Endothelial cell of umbilical vein (primary cell): ENCODE results near the gene CD164L2. TPM values are rescaled to one million over a fixed set of nuclear protein-coding genes. Genes with fewer than 3 reads are reported as not detected.

Experiments used
- BruUV-seq: library from RNA; stranded (reverse); fragments of 400-500 nt; replicated peaks from 2 replicates; lab custom pipeline; 2021; lab: Mats Ljungman, UMichigan
- CTCF ChIA-PET: fragments of 300-600, 350-600 bp; sonication (Branson Sonifier 250); formaldehyde crosslinking; loops from one replicate; lab custom pipeline; 2021; ENCODE audit warnings: antibody characterized with exemption, inconsistent platforms; lab: Charles Lee
- POLR2A ChIA-PET: fragments of 300-600, 350-600 bp; sonication (Branson Sonifier 250); formaldehyde crosslinking; loops from one replicate; lab custom pipeline; 2021; ENCODE audit warnings: antibody characterized with exemption, inconsistent platforms; lab: Charles Lee
- DNase-seq: peaks from one replicate; pipeline ENCODE4 v3.0.0-alpha.2; 2011; ENCODE audit warnings: low read depth, low spot score
- FAIRE-seq: peaks from 2 replicates; lab custom pipeline; 2011; peaks lifted over from hg19 to GRCh38; lab: Jason Lieb, UNC
- H2AFZ ChIP-seq: 2 replicates; pipeline ENCODE4 v1.6.0; 2012; ENCODE audit warnings: low read depth, low read length, control low read depth, inconsistent platforms
- H3K27ac ChIP-seq: 2 replicates; pipeline ENCODE4 v1.5.1; 2011; ENCODE audit warnings: low read depth, mild to moderate bottlenecking, control low read depth, low read length, moderate library complexity; ENCODE audit not compliant: insufficient read depth
- H3K27me3 ChIP-seq, 2 experiments: 2 replicates each; pipeline versions ENCODE4 v1.6.0 to v1.6.1; 2011; ENCODE audit warnings: low read length in 2 of 2, mixed read lengths in 1 of 2; ENCODE audit not compliant: control insufficient read depth in 2 of 2, insufficient read depth in 2 of 2
- H3K36me3 ChIP-seq, 2 experiments: 2 replicates in 1 of 2; 3 replicates in 1 of 2; pipeline ENCODE4 v1.5.1; 2011; ENCODE audit warnings: low read length in 2 of 2, mild to moderate bottlenecking in 1 of 2, moderate library complexity in 1 of 2; ENCODE audit not compliant: control insufficient read depth in 2 of 2, insufficient read depth in 2 of 2; ENCODE audit errors: extremely low read depth in 1 of 2
- H3K4me1 ChIP-seq: 3 replicates; pipeline ENCODE4 v1.5.1; 2011; ENCODE audit warnings: mild to moderate bottlenecking, low read length; ENCODE audit not compliant: control insufficient read depth, insufficient read depth; ENCODE audit errors: extremely low read depth
- H3K4me2 ChIP-seq: 2 replicates; pipeline ENCODE4 v1.6.1; 2011; ENCODE audit warnings: low read length, control low read depth, mixed read lengths; ENCODE audit not compliant: insufficient read depth
- H3K4me3 ChIP-seq, 3 experiments: fragments of 200-600 bp in 1 of 3; sonication (generic), shearing (Covaris generic) in 1 of 3; replicated peaks in 1 of 3; 2 replicates each; pipeline ENCODE4 v1.5.1; 2011 to 2016; ENCODE audit warnings: control low read depth in 3 of 3, low read length in 3 of 3, mild to moderate bottlenecking in 2 of 3, inconsistent platforms in 1 of 3, low read depth in 1 of 3, moderate library complexity in 1 of 3; ENCODE audit not compliant: insufficient read depth in 1 of 3
- H3K79me2 ChIP-seq: 2 replicates; pipeline ENCODE4 v1.6.0; 2012; ENCODE audit warnings: low read length, inconsistent platforms; ENCODE audit not compliant: control insufficient read depth, insufficient read depth
- H3K9ac ChIP-seq: replicated peaks from 2 replicates; pipeline ENCODE3; 2011; ENCODE audit warnings: low read length, control low read depth; ENCODE audit not compliant: insufficient read depth; ENCODE audit errors: extremely low read depth
- H3K9me1 ChIP-seq: replicated peaks from 3 replicates; pipeline ENCODE4 v1.6.0; 2011; ENCODE audit warnings: mild to moderate bottlenecking, low read length; ENCODE audit not compliant: control insufficient read depth, insufficient read depth; ENCODE audit errors: extremely low read depth
- H3K9me3 ChIP-seq: replicated peaks from 2 replicates; pipeline ENCODE4 v1.5.1; 2012; ENCODE audit warnings: low read length, inconsistent platforms; ENCODE audit not compliant: control insufficient read depth, insufficient read depth
- H4K20me1 ChIP-seq: replicated peaks from 2 replicates; pipeline ENCODE3; 2011; ENCODE audit warnings: mild to moderate bottlenecking, low read length; ENCODE audit not compliant: control insufficient read depth, insufficient read depth; ENCODE audit errors: extremely low read depth
- CTCF ChIP-seq, 2 donors: IDR thresholded peaks; 1 replicate in 1 of 2; 2 replicates in 1 of 2; pipeline ENCODE4 v1.5.1; 2011; ENCODE audit warnings: low read length in 2 of 2, mild to moderate bottlenecking in 2 of 2, moderate library complexity in 2 of 2, control low read depth in 1 of 2, inconsistent platforms in 1 of 2, low read depth in 1 of 2; ENCODE audit not compliant: insufficient read depth in 1 of 2; ENCODE audit errors: extremely low read depth in 1 of 2
- EZH2 ChIP-seq: IDR thresholded peaks from 2 replicates; pipeline ENCODE4 v1.6.1; 2012; ENCODE audit warnings: borderline replicate concordance, low read depth, mild to moderate bottlenecking, moderate library complexity, low read length, inconsistent platforms; ENCODE audit not compliant: severe bottlenecking
- FOS ChIP-seq: IDR thresholded peaks from 2 replicates; pipeline ENCODE4 v1.6.1; 2011; ENCODE audit warnings: mild to moderate bottlenecking, low read length, moderate library complexity, borderline replicate concordance; ENCODE audit not compliant: insufficient read depth
- GATA2 ChIP-seq: IDR thresholded peaks from 2 replicates; pipeline ENCODE4 v1.7.0; 2011; ENCODE audit warnings: low read depth, mild to moderate bottlenecking, moderate library complexity, mixed read lengths, low read length; ENCODE audit not compliant: insufficient read length, insufficient read depth
- JUN ChIP-seq: IDR thresholded peaks from 2 replicates; pipeline ENCODE4 v1.6.1; 2011; ENCODE audit warnings: borderline replicate concordance, low read depth; ENCODE audit not compliant: insufficient read length, insufficient read depth
- MAX ChIP-seq: IDR thresholded peaks from 2 replicates; pipeline ENCODE4 v1.6.1; 2011; ENCODE audit not compliant: insufficient read depth, insufficient read length
- MYC ChIP-seq: IDR thresholded peaks from one replicate; pipeline ENCODE4 v1.6.1; 2011; ENCODE audit warnings: mild to moderate bottlenecking, low read depth, low read length
- POLR2A ChIP-seq: IDR thresholded peaks from 2 replicates; pipeline ENCODE4 v1.6.1; 2012; ENCODE audit warnings: low read depth, mild to moderate bottlenecking, control low read depth, low read length
- POLR2AphosphoS5 ChIP-seq: IDR thresholded peaks from 2 replicates; pipeline ENCODE4 v1.6.1; 2012; ENCODE audit warnings: low read depth, mild to moderate bottlenecking, control low read depth, low read length, moderate library complexity; ENCODE audit not compliant: insufficient read depth
- dilution Hi-C: fragments of 300-500 bp; cut with MboI; formaldehyde crosslinking; loops from one replicate; pipeline ENCODE4 v1.15.0; 2019; ENCODE audit warnings: low sequenced_read_pairs; ENCODE audit not compliant: extremely low pct_ligation_motif_present
- intact Hi-C: fragments of 100-400 bp; cut with micrococcal nuclease; formaldehyde crosslinking; loops from one replicate; pipeline ENCODE4 v1.10.0; 2022
- polyA plus RNA-seq, 4 experiments: library from polyadenylated mRNA; depleted of rRNA in 3 of 4; stranded (reverse) in 3 of 4; unstranded in 1 of 4; fragments of >200 nt; gene quantifications; 2 replicates each; pipeline versions ENCODE4 v1.2.1 to v1.2.3, GENCODE V29; 2011 to 2012; ENCODE audit warnings: missing spikeins in 1 of 4
- total RNA-seq: library from RNA; stranded (reverse); gene quantifications from 2 replicates; pipeline ENCODE4 v1.2.3, GENCODE V29; 2021

The CD164L2 gene
- total and polyA plus RNA-seq, 2 donors (not counting 3 experiments of a cell fraction or from before 2014, with no cell fraction given): not detected

DNA sequence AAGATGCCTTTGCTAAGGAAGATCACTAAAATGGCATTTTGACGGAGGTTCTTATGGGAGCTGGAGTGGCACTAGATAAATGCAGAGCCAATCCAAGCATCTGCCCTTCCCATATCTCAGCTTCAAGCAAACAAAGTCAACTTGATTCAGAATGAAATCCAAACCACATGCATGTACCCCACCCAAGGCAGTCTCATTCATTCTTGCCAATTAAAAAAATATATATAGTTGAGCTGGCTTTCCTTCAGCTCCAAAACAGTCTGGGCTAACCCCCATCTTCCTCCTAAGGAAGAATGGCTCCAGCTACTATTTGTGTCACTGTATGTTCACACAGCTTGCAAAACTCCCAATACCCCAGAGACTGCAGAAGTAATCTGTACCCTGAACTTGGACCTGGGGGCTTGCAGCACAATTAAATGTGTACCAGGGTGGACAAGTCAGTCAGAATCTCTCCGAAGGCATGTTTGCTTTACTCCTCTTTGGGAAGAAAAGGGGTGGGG, 44.7 kb upstream of the CD164L2 start:
- dilution Hi-C loops (no loop called here), intact Hi-C loops (loop anchor here (2.0 kb wide), 1 partner anchor 25 kb away; no protein-coding TSS in a partner anchor)
- H3K4me3 ChIP-seq: no peak overlapping the region
- no peaks in the 10 kb centered on the region for H3K9me1 ChIP-seq
- no TSS peak for BruUV-seq
- peak overlapping the region; percentile 41 for H3K9ac ChIP-seq
- TF ChIP-seq JUN (no peak), FOS (no peak), POLR2A (no peak), MYC (no peak), EZH2 (no peak), POLR2AphosphoS5 (no peak), MAX (no peak), GATA2 (no peak), CTCF (IDR thresholded peaks at IDR 0.05; ENCODE audit: extremely low read depth in 1 of 2, insufficient read depth in 1 of 2, low read depth in 1 of 2, low read length in 2 of 2) (no peak)
- CTCF ChIA-PET: interaction anchor here (0.9 to 4.9 kb wide), 6 partner anchors 9 to 129 kb away, joined by 3 to 70 read pairs (median 9); no protein-coding TSS in a partner anchor
- H3K27me3 ChIP-seq: no peaks in the 10 kb centered on the region
- H2AFZ ChIP-seq: no peak overlapping the region
- DNase-seq: no peak
- peak overlapping the region; percentile 92 for H3K27ac ChIP-seq
- no peak for FAIRE-seq
- no peaks in the 10 kb centered on the region for H4K20me1 ChIP-seq
- H3K36me3 ChIP-seq: peaks cover 6 to 11% of the 10 kb centered on the region in 2 experiments
- peak overlapping the region; percentile 91 for H3K4me2 ChIP-seq
- POLR2A ChIA-PET: interaction anchor here (1.5 kb wide), 1 partner anchor 11 kb away, joined by 4 read pairs; no protein-coding TSS in a partner anchor
- H3K9me3 ChIP-seq: no peaks in the 10 kb centered on the region
- H3K79me2 ChIP-seq: peaks cover 40% of the 10 kb centered on the region
- H3K4me1 ChIP-seq: peaks cover 51% of the 10 kb centered on the region
